Sigmoid colon (tissue), 7 donors: ENCODE measurements around the gene GRID1. TPM values are rescaled to one million over a fixed set of nuclear protein-coding genes. Genes with fewer than 3 reads are reported as not detected.

Experiments
- DNase-seq: peaks from one replicate; pipeline ENCODE4 v3.0.0-alpha.2; 2019
- H3K27ac ChIP-seq, 4 donors: fragments of 200-600 bp; sonication (generic); one replicate each; pipeline ENCODE4 v1.5.1; 2016 to 2019; ENCODE audit warnings: mild to moderate bottlenecking in 1 of 4
- H3K27me3 ChIP-seq, 3 donors: fragments of 200-600 bp; sonication (generic); one replicate each; pipeline ENCODE4 v1.5.1; 2019; ENCODE audit warnings: mild to moderate bottlenecking in 1 of 3
- H3K36me3 ChIP-seq, 4 donors: fragments of 200-600 bp; sonication (generic); one replicate each; pipeline ENCODE4 v1.5.1; 2016 to 2019
- H3K4me1 ChIP-seq, 4 donors: fragments of 200-600 bp; sonication (generic); one replicate each; pipeline ENCODE4 v1.5.1; 2017 to 2019
- H3K4me3 ChIP-seq, 4 donors: fragments of 200-600 bp; sonication (generic); one replicate each; pipeline ENCODE4 v1.5.1; 2017 to 2019; ENCODE audit warnings: mild to moderate bottlenecking in 2 of 4, moderate library complexity in 1 of 4
- H3K9me3 ChIP-seq, 4 donors: fragments of 200-600 bp in 3 of 4; sonication (generic) in 3 of 4; one replicate each; pipeline versions ENCODE4 v1.5.1 to v1.6.1; 2013 to 2019
- CTCF ChIP-seq, 4 experiments: fragments of 450-650 bp in 3 of 4; fragments of 200-600 bp in 1 of 4; IDR thresholded peaks; one replicate each; pipeline ENCODE4 v1.5.1; 2016 to 2019; ENCODE audit warnings: antibody characterized with exemption in 4 of 4, mild to moderate bottlenecking in 3 of 4, moderate library complexity in 2 of 4
- EP300 ChIP-seq, 4 donors: sonication (generic); formaldehyde crosslinking; IDR thresholded peaks; one replicate each; pipeline ENCODE4 v1.6.1; 2017; ENCODE audit warnings: antibody characterized with exemption in 4 of 4
- POLR2A ChIP-seq, 2 donors: fragments of 450-650 bp; IDR thresholded peaks; one replicate each; pipeline ENCODE4 v1.6.1; 2016; ENCODE audit warnings: antibody characterized with exemption in 2 of 2, mild to moderate bottlenecking in 2 of 2, moderate library complexity in 2 of 2
- POLR2AphosphoS5 ChIP-seq, 4 donors: sonication (generic); formaldehyde crosslinking; IDR thresholded peaks; one replicate each; pipeline ENCODE4 v1.6.1; 2017; ENCODE audit warnings: antibody characterized with exemption in 4 of 4
- WGBS, 2 donors: extraction: QIAGEN DNeasy Blood & Tissue Kit; methylation state at CpG; one replicate each; pipeline ENCODE4 v1.1.7; 2013; 5-methylcytosine and 5-hydroxymethylcytosine counted together
- intact Hi-C: fragments of 100-400 bp; cut with DNase I; formaldehyde crosslinking; loops from one replicate; pipeline ENCODE4 v1.15.1; 2023
- polyA plus RNA-seq, 3 donors: library from polyadenylated mRNA; stranded (reverse); fragments of 200-250 nt; gene quantifications; one replicate each; pipeline ENCODE4 v1.2.3, GENCODE V29; 2013
- total RNA-seq, 4 donors: library from RNA; depleted of rRNA; stranded (reverse); fragments of >200 nt; gene quantifications; one replicate each; pipeline ENCODE4 v1.1.0, GENCODE V29; 2016
- donor health status: healthy with polysubstance abuse.
- donor health status: Bipolar disorder and iron deficiency.
- donor health status: healthy.

GRID1 gene
- total and polyA plus RNA-seq, 7 donors, result 0.66 to 4.7 (median 1.1) TPM; not detected in 2

GRCh38 chr10:86188796-86189558, 177.6 kb downstream of the GRID1 start:
- no peaks in the 10 kb centered on the region for H3K36me3 ChIP-seq
- no peak for DNase-seq

GRCh38 chr10:86188326-86188725, 178.3 kb downstream of the GRID1 start:
- intact Hi-C loops, result no loop called here
- H3K36me3 ChIP-seq, result no peaks in the 10 kb centered on the region
- H3K27ac ChIP-seq, result no peak overlapping the region
- H3K9me3 ChIP-seq, result peaks cover 0 to 2% (median 0%) of the 10 kb centered on the region in 4 donors
- H3K27me3 ChIP-seq, result no peaks in the 10 kb centered on the region
- H3K4me1 ChIP-seq, result no peaks in the 10 kb centered on the region
- no peak overlapping the region for H3K4me3 ChIP-seq
- no peak for DNase-seq
- 32 to 65% methylated on average over 3 of the region's 3 CpGs for WGBS, 2 donors
- no peak for TF ChIP-seq POLR2AphosphoS5 (IDR thresholded peaks at IDR 0.05)
- TF ChIP-seq EP300 (IDR thresholded peaks at IDR 0.05), result no peak
- TF ChIP-seq POLR2A (IDR thresholded peaks at IDR 0.05), result no peak
- TF ChIP-seq CTCF (IDR thresholded peaks at IDR 0.05), result no peak

More at GRCh38 chr10:86188796-86189558, 177.6 kb downstream of the GRID1 start:
- 75 to 77% methylated on average over 6 of the region's 6 CpGs for WGBS, 2 donors
- Histone ChIP-seq H3K4me1 (no peaks in the 10 kb centered on the region), H3K27ac (no peak overlapping the region), H3K4me3 (no peak overlapping the region), H3K9me3 (peaks cover 0 to 2% (median 0%) of the 10 kb centered on the region in 4 donors), H3K27me3 (no peaks in the 10 kb centered on the region)
- TF ChIP-seq EP300 (IDR thresholded peaks at IDR 0.05), result no peak
- no peak for TF ChIP-seq CTCF (IDR thresholded peaks at IDR 0.05)
- TF ChIP-seq POLR2AphosphoS5 (IDR thresholded peaks at IDR 0.05), result no peak
- TF ChIP-seq POLR2A (IDR thresholded peaks at IDR 0.05), result no peak
- intact Hi-C loops, result no loop called here

GRCh38 chr10:86187499-86188239, 178.9 kb downstream of the GRID1 start:
- H3K36me3 ChIP-seq, result no peaks in the 10 kb centered on the region
- H3K27me3 ChIP-seq, result no peaks in the 10 kb centered on the region
- no peaks in the 10 kb centered on the region for H3K4me1 ChIP-seq
- WGBS, 2 donors, result 86 to 89% methylated on average over 8 of the region's 8 CpGs
- peaks cover 0 to 2% (median 0%) of the 10 kb centered on the region in 4 donors for H3K9me3 ChIP-seq
- H3K27ac ChIP-seq, result no peak overlapping the region
- DNase-seq, result no peak
- intact Hi-C loops, result no loop called here
- TF ChIP-seq EP300 (IDR thresholded peaks at IDR 0.05) (no peak), CTCF (IDR thresholded peaks at IDR 0.05) (no peak), POLR2AphosphoS5 (IDR thresholded peaks at IDR 0.05) (no peak), POLR2A (IDR thresholded peaks at IDR 0.05) (no peak)
- no peak overlapping the region for H3K4me3 ChIP-seq

GRCh38 chr10:86186633-86187032, 180.0 kb downstream of the GRID1 start:
- no peak overlapping the region for H3K27ac ChIP-seq
- H3K27me3 ChIP-seq, result no peaks in the 10 kb centered on the region
- intact Hi-C loops, result no loop called here
- no peaks in the 10 kb centered on the region for H3K36me3 ChIP-seq
- no peak overlapping the region for H3K4me3 ChIP-seq
- H3K4me1 ChIP-seq, result no peaks in the 10 kb centered on the region
- DNase-seq, result no peak
- 89 to 92% methylated on average over 1 of the region's 1 CpG for WGBS, 2 donors
- TF ChIP-seq POLR2A (IDR thresholded peaks at IDR 0.05) (no peak), EP300 (IDR thresholded peaks at IDR 0.05) (no peak), CTCF (IDR thresholded peaks at IDR 0.05) (no peak), POLR2AphosphoS5 (IDR thresholded peaks at IDR 0.05) (no peak)
- H3K9me3 ChIP-seq, result peaks cover 0 to 2% (median 0%) of the 10 kb centered on the region in 4 donors
